Gastroesophageal sphincter (tissue), 3 donors: ENCODE data around the gene SPRR3.
"Not testable (repeated sequence)": the region's sequence is repeated elsewhere in the genome, so short reads cannot be mapped to it uniquely, and the experiment has no call there.

ENCODE experiments used
- POLR2A ChIP-seq, 2 donors: fragments of 450-650 bp; IDR thresholded peaks; one replicate each; pipeline ENCODE4 v1.6.1; 2017; ENCODE audit warnings: antibody characterized with exemption in 2 of 2, mild to moderate bottlenecking in 2 of 2, moderate library complexity in 1 of 2
- POLR2AphosphoS5 ChIP-seq: sonication (generic); formaldehyde crosslinking; IDR thresholded peaks from one replicate; pipeline ENCODE4 v1.6.1; 2017; ENCODE audit warnings: antibody characterized with exemption
- TF ChIP-seq, protein P1 (sequence below), 4 experiments: fragments of 200-600 bp in 2 of 4; fragments of 450-650 bp in 2 of 4; sonication (generic) in 1 of 4; IDR thresholded peaks; one replicate each; pipeline ENCODE4 v1.5.1; 2017 to 2019; ENCODE audit warnings: antibody characterized with exemption in 4 of 4, mild to moderate bottlenecking in 2 of 4, moderate library complexity in 2 of 4

DNA sequence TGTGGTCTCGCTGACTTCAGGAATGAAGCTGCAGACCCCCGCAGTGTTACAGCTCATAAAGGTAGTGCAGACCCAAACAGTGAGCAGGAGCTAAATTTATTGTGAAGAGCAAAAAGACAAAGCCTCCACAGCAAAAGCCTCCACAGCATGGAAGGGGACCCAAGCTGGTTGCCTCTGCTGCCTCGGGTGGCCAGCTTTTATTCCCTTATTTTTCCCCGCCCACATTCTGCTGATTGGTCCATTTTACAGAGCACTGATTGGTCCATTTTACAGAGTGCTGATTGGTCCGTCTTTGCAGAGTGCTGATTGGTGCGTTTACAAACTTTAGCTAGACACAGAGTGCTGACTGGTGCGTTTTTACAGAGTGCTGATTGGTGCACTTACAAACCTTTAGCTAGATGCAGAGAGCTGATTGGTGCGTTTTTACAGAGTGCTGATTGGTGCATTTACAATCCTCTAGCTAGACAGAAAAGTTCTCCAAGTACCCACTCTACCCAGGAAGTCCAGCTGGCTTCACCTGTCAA lies 9.7 kb downstream of the SPRR3 start:
- TF ChIP-seq, protein P1, sequence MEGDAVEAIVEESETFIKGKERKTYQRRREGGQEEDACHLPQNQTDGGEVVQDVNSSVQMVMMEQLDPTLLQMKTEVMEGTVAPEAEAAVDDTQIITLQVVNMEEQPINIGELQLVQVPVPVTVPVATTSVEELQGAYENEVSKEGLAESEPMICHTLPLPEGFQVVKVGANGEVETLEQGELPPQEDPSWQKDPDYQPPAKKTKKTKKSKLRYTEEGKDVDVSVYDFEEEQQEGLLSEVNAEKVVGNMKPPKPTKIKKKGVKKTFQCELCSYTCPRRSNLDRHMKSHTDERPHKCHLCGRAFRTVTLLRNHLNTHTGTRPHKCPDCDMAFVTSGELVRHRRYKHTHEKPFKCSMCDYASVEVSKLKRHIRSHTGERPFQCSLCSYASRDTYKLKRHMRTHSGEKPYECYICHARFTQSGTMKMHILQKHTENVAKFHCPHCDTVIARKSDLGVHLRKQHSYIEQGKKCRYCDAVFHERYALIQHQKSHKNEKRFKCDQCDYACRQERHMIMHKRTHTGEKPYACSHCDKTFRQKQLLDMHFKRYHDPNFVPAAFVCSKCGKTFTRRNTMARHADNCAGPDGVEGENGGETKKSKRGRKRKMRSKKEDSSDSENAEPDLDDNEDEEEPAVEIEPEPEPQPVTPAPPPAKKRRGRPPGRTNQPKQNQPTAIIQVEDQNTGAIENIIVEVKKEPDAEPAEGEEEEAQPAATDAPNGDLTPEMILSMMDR (IDR thresholded peaks at IDR 0.05): not testable (repeated sequence)
- TF ChIP-seq POLR2AphosphoS5; POLR2A (IDR thresholded peaks at IDR 0.05): not testable (repeated sequence)
